Upper lobe of left lung (tissue), 4 donors: ENCODE results near the gene SMG5.

Experiments
- CTCF ChIP-seq, 6 experiments: fragments of 450-650 bp in 4 of 6; fragments of 200-600 bp in 2 of 6; sonication (generic) in 2 of 6; IDR thresholded peaks; one replicate each; pipeline ENCODE4 v1.5.1; 2016 to 2019; ENCODE audit warnings: antibody characterized with exemption in 6 of 6
- POLR2A ChIP-seq, 4 donors: fragments of 450-650 bp; IDR thresholded peaks; one replicate each; pipeline ENCODE4 v1.5.1; 2016 to 2017; ENCODE audit warnings: antibody characterized with exemption in 4 of 4, mild to moderate bottlenecking in 2 of 4

GRCh38 chr1:156233426-156234127 lies 49.0 kb downstream of the SMG5 start:
- no peak for TF ChIP-seq CTCF (IDR thresholded peaks at IDR 0.05)
- TF ChIP-seq POLR2A (IDR thresholded peaks at IDR 0.05), result no peak
